Measurements from ENCODE around the gene DRC7. TPM values are rescaled to one million over a fixed set of nuclear protein-coding genes. Genes with fewer than 3 reads are reported as not detected.

DRC7 gene
- total RNA-seq, 3 donors from 2014 or later = 1.5 TPM; not detected in 2

DNA sequence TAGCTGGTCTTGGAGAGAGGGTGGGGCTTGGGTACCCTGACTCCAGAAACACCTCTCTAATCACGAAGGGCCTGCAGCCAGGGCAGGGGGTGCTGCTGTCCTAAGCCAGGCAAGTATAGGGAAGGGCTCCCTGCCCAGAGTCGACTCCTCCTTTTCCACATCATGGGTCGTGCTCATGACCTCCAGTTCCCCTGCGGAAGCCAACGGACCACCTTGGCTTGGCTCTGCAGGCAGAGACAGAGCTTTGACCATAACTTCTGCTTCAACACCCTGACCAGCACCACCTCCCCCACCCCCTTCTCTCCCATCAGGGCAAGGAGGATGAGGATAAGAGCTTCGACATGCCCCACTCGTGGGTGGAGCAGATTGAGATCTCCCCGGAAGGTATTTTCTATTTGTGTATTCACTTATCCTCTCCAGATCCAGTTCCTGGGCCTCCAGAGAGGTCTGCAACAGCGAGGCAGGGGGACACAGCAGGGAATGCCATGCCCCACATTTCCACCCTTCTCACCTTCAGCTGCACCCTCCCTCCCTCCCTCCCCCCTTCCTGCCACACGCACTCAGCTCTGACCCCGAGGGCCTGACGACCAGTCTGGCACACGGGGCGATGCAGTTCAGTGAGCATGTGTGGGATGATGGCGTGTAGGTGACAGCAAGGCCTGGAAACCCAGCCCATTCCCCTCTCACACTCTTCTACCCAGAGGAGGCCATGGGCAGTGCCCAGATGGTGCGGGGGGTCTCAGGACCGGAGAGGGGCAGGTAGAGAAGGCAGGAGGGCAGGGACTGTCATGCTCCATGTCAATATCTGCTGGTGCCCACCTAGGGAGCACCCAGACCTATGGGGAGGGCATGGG is 27.0 kb downstream of the DRC7 start:
- DNase-seq (ENCODE audit: low spot score in 2 of 2) = no peak
- intact Hi-C loops (cut with DNase I; ENCODE audit: low total_unique reads) = no loop called here
- H3K4me1 ChIP-seq = no peaks in the 10 kb centered on the region
- H3K9me3 ChIP-seq = no peaks in the 10 kb centered on the region
- no peaks in the 10 kb centered on the region for H3K36me3 ChIP-seq
- TF ChIP-seq, protein P1, sequence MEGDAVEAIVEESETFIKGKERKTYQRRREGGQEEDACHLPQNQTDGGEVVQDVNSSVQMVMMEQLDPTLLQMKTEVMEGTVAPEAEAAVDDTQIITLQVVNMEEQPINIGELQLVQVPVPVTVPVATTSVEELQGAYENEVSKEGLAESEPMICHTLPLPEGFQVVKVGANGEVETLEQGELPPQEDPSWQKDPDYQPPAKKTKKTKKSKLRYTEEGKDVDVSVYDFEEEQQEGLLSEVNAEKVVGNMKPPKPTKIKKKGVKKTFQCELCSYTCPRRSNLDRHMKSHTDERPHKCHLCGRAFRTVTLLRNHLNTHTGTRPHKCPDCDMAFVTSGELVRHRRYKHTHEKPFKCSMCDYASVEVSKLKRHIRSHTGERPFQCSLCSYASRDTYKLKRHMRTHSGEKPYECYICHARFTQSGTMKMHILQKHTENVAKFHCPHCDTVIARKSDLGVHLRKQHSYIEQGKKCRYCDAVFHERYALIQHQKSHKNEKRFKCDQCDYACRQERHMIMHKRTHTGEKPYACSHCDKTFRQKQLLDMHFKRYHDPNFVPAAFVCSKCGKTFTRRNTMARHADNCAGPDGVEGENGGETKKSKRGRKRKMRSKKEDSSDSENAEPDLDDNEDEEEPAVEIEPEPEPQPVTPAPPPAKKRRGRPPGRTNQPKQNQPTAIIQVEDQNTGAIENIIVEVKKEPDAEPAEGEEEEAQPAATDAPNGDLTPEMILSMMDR (IDR thresholded peaks at IDR 0.05) = no peak
- TF ChIP-seq POLR2AphosphoS5 (IDR thresholded peaks at IDR 0.05) (no peak), POLR2A (IDR thresholded peaks at IDR 0.05) (no peak)
- no peak overlapping the region for H3K4me3 ChIP-seq
- H3K27ac ChIP-seq = no peak overlapping the region
- no peaks in the 10 kb centered on the region for H3K27me3 ChIP-seq

- H3K27me3 ChIP-seq = no peaks in the 10 kb centered on the region
- no peaks in the 10 kb centered on the region for H3K4me1 ChIP-seq
- H3K27ac ChIP-seq = no peak overlapping the region
- H3K36me3 ChIP-seq = no peaks in the 10 kb centered on the region
- intact Hi-C loops (cut with DNase I; ENCODE audit: low total_unique reads) = no loop called here
- TF ChIP-seq, protein P1 (IDR thresholded peaks at IDR 0.05) = no peak
- TF ChIP-seq POLR2AphosphoS5 (IDR thresholded peaks at IDR 0.05) (no peak), POLR2A (IDR thresholded peaks at IDR 0.05) (no peak)
- no peak overlapping the region for H3K4me3 ChIP-seq
- no peaks in the 10 kb centered on the region for H3K9me3 ChIP-seq
- no peak for DNase-seq (ENCODE audit: low spot score in 2 of 2)
Observed at GRCh38 chr16:57722210-57722499, 27.5 kb downstream of the DRC7 start.

- Histone ChIP-seq H3K4me1 (no peaks in the 10 kb centered on the region), H3K36me3 (no peaks in the 10 kb centered on the region), H3K4me3 (no peak overlapping the region), H3K27me3 (no peaks in the 10 kb centered on the region), H3K9me3 (no peaks in the 10 kb centered on the region), H3K27ac (no peak overlapping the region)
- intact Hi-C loops (cut with DNase I; ENCODE audit: low total_unique reads) = no loop called here
- DNase-seq (ENCODE audit: low spot score in 2 of 2) = no peak
- TF ChIP-seq, protein P1 (IDR thresholded peaks at IDR 0.05) = no peak
- TF ChIP-seq POLR2A (IDR thresholded peaks at IDR 0.05) (no peak), POLR2AphosphoS5 (IDR thresholded peaks at IDR 0.05) (no peak)
Observed at GRCh38 chr16:57722651-57723050, 28.0 kb downstream of the DRC7 start.

GRCh38 chr16:57723170-57723569 is 28.6 kb downstream of the DRC7 start:
- no peak overlapping the region for H3K4me3 ChIP-seq
- H3K36me3 ChIP-seq = no peaks in the 10 kb centered on the region
- H3K4me1 ChIP-seq = no peaks in the 10 kb centered on the region
- no peaks in the 10 kb centered on the region for H3K27me3 ChIP-seq
- TF ChIP-seq POLR2AphosphoS5 (IDR thresholded peaks at IDR 0.05) (no peak), POLR2A (IDR thresholded peaks at IDR 0.05) (no peak)
- TF ChIP-seq, protein P1 (IDR thresholded peaks at IDR 0.05) = no peak
- intact Hi-C loops (cut with DNase I; ENCODE audit: low total_unique reads) = no loop called here
- no peaks in the 10 kb centered on the region for H3K9me3 ChIP-seq
- DNase-seq (ENCODE audit: low spot score in 2 of 2) = no peak
- H3K27ac ChIP-seq = no peak overlapping the region

DNA sequence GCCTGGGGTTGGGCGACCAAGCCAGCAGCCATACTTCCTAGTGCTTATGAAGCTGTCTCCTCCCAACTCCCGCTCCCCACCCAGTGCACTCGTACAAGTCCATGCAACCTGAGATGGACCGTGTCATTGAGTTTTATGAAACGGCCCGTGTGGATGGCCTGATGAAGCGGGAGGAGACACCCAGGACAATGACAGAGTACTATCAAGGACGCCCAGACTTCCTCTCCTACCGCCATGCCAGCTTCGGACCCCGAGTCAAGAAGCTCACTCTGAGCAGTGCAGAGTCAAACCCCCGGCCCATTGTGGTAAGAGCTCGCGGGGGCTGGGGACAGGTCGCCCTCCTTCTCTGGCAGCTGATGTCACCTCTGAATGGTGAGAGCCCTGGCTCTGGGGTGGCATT is 29.9 kb downstream of the DRC7 start:
- no peaks in the 10 kb centered on the region for H3K27me3 ChIP-seq
- TF ChIP-seq POLR2A (IDR thresholded peaks at IDR 0.05) = no peak
- TF ChIP-seq, protein P1 (IDR thresholded peaks at IDR 0.05) = no peak
- no peak for TF ChIP-seq POLR2AphosphoS5 (IDR thresholded peaks at IDR 0.05)
- no peaks in the 10 kb centered on the region for H3K9me3 ChIP-seq
- no peaks in the 10 kb centered on the region for H3K4me1 ChIP-seq
- H3K27ac ChIP-seq = no peak overlapping the region
- no peaks in the 10 kb centered on the region for H3K36me3 ChIP-seq
- intact Hi-C loops (cut with DNase I; ENCODE audit: low total_unique reads) = no loop called here
- DNase-seq (ENCODE audit: low spot score in 2 of 2) = no peak
- H3K4me3 ChIP-seq = no peak overlapping the region

Data from breast epithelium (tissue), 4 donors.